HCT116 (cell line): ENCODE results near the gene HIVEP3. TPM values are rescaled to one million over a fixed set of nuclear protein-coding genes. Genes with fewer than 3 reads are reported as not detected.

Source experiments
- ATAC-seq: fragments of 200-7000 bp; cut with Tn5 transposase; 2 replicates; pipeline ENCODE4 v1.9.1; 2020; ENCODE audit warnings: mild to moderate bottlenecking, moderate library complexity
- BruUV-seq: library from RNA; stranded (reverse); fragments of 400-500 nt; replicated peaks from 2 replicates; lab custom pipeline; 2021; lab: Mats Ljungman, UMichigan
- CTCF ChIA-PET: fragments of 300-600 bp; sonication (Branson Sonifier 250); formaldehyde crosslinking; loops from one replicate; lab custom pipeline; 2021; ENCODE audit warnings: antibody characterized with exemption; lab: Charles Lee
- POLR2A ChIA-PET: fragments of 300-600, 350-600 bp; sonication (Branson Sonifier 250); formaldehyde crosslinking; loops from one replicate; lab custom pipeline; 2021; ENCODE audit warnings: antibody characterized with exemption; lab: Charles Lee
- RAD21 ChIA-PET, 2 experiments: fragments of 300-600 bp; sonication (Branson Sonifier 250); formaldehyde crosslinking; loops; one replicate each; lab custom pipeline; 2023; ENCODE audit warnings: low total read pairs in 2 of 2; ENCODE audit not compliant: uncharacterized antibody in 2 of 2, unreplicated experiment in 2 of 2, low non-redundant PET in 1 of 2; lab: Charles Lee
- DNase-seq: peaks from one replicate; pipeline ENCODE4 v3.0.0-alpha.2; 2010; ENCODE audit warnings: low read depth, low spot score
- H2AFZ ChIP-seq: fragments of 200-600 bp; shearing (Covaris generic), sonication (generic); 2 replicates; pipeline ENCODE4 v1.6.1; 2017; ENCODE audit warnings: low read depth, mixed run types, mixed read lengths, antibody characterized with exemption, low read length; ENCODE audit not compliant: poor library complexity, severe bottlenecking
- H3K27ac ChIP-seq: 2 replicates; pipeline ENCODE4 v1.5.1; 2012; ENCODE audit warnings: low read depth, low read length
- H3K27me3 ChIP-seq: fragments of 200-600 bp; sonication (generic); 2 replicates; pipeline ENCODE4 v1.6.1; 2016; ENCODE audit warnings: mixed run types, low read length, mixed read lengths; ENCODE audit not compliant: insufficient read depth
- H3K36me3 ChIP-seq, 2 experiments: fragments of 200-500 bp in 1 of 2; fragments of 200-600 bp in 1 of 2; sonication (Bioruptor generic) in 1 of 2; sonication (generic) in 1 of 2; 2 replicates each; pipeline versions ENCODE4 v1.5.1 to v1.6.1; 2014 to 2016; ENCODE audit warnings: low read length in 2 of 2, inconsistent platforms in 1 of 2, mixed read lengths in 1 of 2, mixed run types in 1 of 2; ENCODE audit not compliant: insufficient read depth in 2 of 2, control insufficient read depth in 1 of 2
- H3K4me1 ChIP-seq, 2 experiments: fragments of 200-600 bp in 1 of 2; sonication (generic) in 1 of 2; 2 replicates each; pipeline versions ENCODE4 v1.5.1 to v1.6.1; 2012 to 2017; ENCODE audit warnings: low read length in 2 of 2, inconsistent platforms in 1 of 2, mild to moderate bottlenecking in 1 of 2, mixed read lengths in 1 of 2, mixed run types in 1 of 2, moderate library complexity in 1 of 2; ENCODE audit not compliant: insufficient read depth in 2 of 2, control insufficient read depth in 1 of 2
- H3K4me2 ChIP-seq: fragments of 200-600 bp; sonication (generic); 2 replicates; pipeline ENCODE4 v1.6.1; 2017; ENCODE audit warnings: mixed run types, low read length, mixed read lengths
- H3K4me3 ChIP-seq, 2 experiments: fragments of 200-600 bp in 1 of 2; sonication (generic) in 1 of 2; replicated peaks in 1 of 2; 2 replicates each; pipeline ENCODE4 v1.5.1; 2011 to 2016; ENCODE audit warnings: low read length in 2 of 2, control low read depth in 1 of 2, low read depth in 1 of 2, mild to moderate bottlenecking in 1 of 2, mixed read lengths in 1 of 2, mixed run types in 1 of 2
- H3K79me2 ChIP-seq: fragments of 200-600 bp; sonication (generic); 2 replicates; pipeline ENCODE4 v1.6.1; 2017; ENCODE audit warnings: mild to moderate bottlenecking, mixed run types, low read length, moderate library complexity, mixed read lengths; ENCODE audit not compliant: insufficient read depth
- H3K9ac ChIP-seq: fragments of 200-600 bp; sonication (generic); 2 replicates; pipeline ENCODE4 v1.6.1; 2016; ENCODE audit warnings: low read length, mixed read lengths
- H3K9me2 ChIP-seq: fragments of 200-600 bp; sonication (generic), shearing (Covaris generic); 2 replicates; pipeline ENCODE4 v1.6.1; 2017; ENCODE audit warnings: mixed run types, mild to moderate bottlenecking, moderate library complexity; ENCODE audit not compliant: insufficient read depth
- H3K9me3 ChIP-seq, 2 experiments: fragments of 200-500 bp in 1 of 2; fragments of 200-600 bp in 1 of 2; sonication (Bioruptor generic) in 1 of 2; sonication (generic) in 1 of 2; 2 replicates each; pipeline ENCODE4 v1.6.1; 2014 to 2017; ENCODE audit warnings: low read length in 2 of 2, mixed read lengths in 2 of 2, inconsistent platforms in 1 of 2, low read depth in 1 of 2, mild to moderate bottlenecking in 1 of 2, mixed run types in 1 of 2, moderate library complexity in 1 of 2; ENCODE audit not compliant: control insufficient read depth in 1 of 2, insufficient read depth in 1 of 2
- H4K20me1 ChIP-seq: fragments of 200-600 bp; sonication (generic), shearing (Covaris generic); 2 replicates; pipeline ENCODE4 v1.6.1; 2017; ENCODE audit warnings: mixed run types, mild to moderate bottlenecking, moderate library complexity; ENCODE audit not compliant: insufficient read depth
- CEBPB ChIP-seq: IDR thresholded peaks from 2 replicates; pipeline ENCODE4 v1.6.1; 2012; ENCODE audit warnings: low read depth
- EGR1 ChIP-seq: IDR thresholded peaks from 2 replicates; pipeline ENCODE4 v1.6.1; 2012; ENCODE audit warnings: low read depth
- ELF1 ChIP-seq: IDR thresholded peaks from 2 replicates; pipeline ENCODE4 v1.6.1; 2012; ENCODE audit warnings: low read depth, borderline replicate concordance
- EZH2 ChIP-seq: fragments of 200-600 bp; sonication (generic); IDR thresholded peaks from 2 replicates; pipeline ENCODE4 v1.6.1; 2017; ENCODE audit warnings: antibody characterized with exemption, mixed run types
- EZH2phosphoT487 ChIP-seq: fragments of 200-600 bp; IDR thresholded peaks from 2 replicates; pipeline ENCODE4 v1.6.1; 2018; ENCODE audit warnings: antibody characterized with exemption, borderline replicate concordance
- JUND ChIP-seq: IDR thresholded peaks from 2 replicates; pipeline ENCODE4 v1.6.1; 2012
- RAD21 ChIP-seq: IDR thresholded peaks from 2 replicates; pipeline ENCODE4 v1.6.1; 2012; ENCODE audit warnings: low read depth, mild to moderate bottlenecking
- SRF ChIP-seq: IDR thresholded peaks from 2 replicates; pipeline ENCODE4 v1.6.1; 2012; ENCODE audit warnings: low read depth
- TCF7L2 ChIP-seq: IDR thresholded peaks from 2 replicates; pipeline ENCODE4 v1.7.0; 2011; ENCODE audit warnings: borderline replicate concordance, inconsistent platforms; ENCODE audit not compliant: insufficient read depth, insufficient read length; ENCODE audit errors: extremely low read depth
- ZFX ChIP-seq: fragments of 450-650 bp; IDR thresholded peaks from 2 replicates; pipeline ENCODE4 v1.6.1; 2017
- intact Hi-C: fragments of 100-400 bp; cut with micrococcal nuclease; formaldehyde crosslinking; loops from 2 replicates; pipeline ENCODE4 v1.10.0; 2022
- total RNA-seq: library from RNA; stranded (reverse); gene quantifications from one replicate; pipeline ENCODE4 v1.2.1, GENCODE V29; 2021; ENCODE audit not compliant: unreplicated experiment
- TF ChIP-seq, protein P1 (sequence below): IDR thresholded peaks from 2 replicates; pipeline ENCODE4 v1.6.1; 2012
- TF ChIP-seq, protein P2 (sequence below), 3 experiments: fragments of 200-600 bp in 1 of 3; sonication (generic) in 1 of 3; IDR thresholded peaks in 2 of 3; conservative IDR thresholded peaks in 1 of 3; 2 replicates each; pipeline ENCODE4 v1.5.1; 2012 to 2017; ENCODE audit warnings: low read depth in 2 of 3, low read length in 2 of 3, antibody characterized with exemption in 1 of 3, borderline replicate concordance in 1 of 3, control low read depth in 1 of 3, mild to moderate bottlenecking in 1 of 3, mixed read lengths in 1 of 3, mixed run types in 1 of 3, moderate library complexity in 1 of 3; ENCODE audit not compliant: insufficient read depth in 1 of 3
- TF ChIP-seq, protein P3 (sequence below): IDR thresholded peaks from 2 replicates; pipeline ENCODE4 v1.6.1; 2012; ENCODE audit warnings: low read depth
- TF ChIP-seq, protein P4 (sequence below): IDR thresholded peaks from 2 replicates; pipeline ENCODE4 v1.6.1; 2012

The HIVEP3 gene
- total RNA-seq, 1 experiment from 2014 or later, result 7.1 TPM

DNA sequence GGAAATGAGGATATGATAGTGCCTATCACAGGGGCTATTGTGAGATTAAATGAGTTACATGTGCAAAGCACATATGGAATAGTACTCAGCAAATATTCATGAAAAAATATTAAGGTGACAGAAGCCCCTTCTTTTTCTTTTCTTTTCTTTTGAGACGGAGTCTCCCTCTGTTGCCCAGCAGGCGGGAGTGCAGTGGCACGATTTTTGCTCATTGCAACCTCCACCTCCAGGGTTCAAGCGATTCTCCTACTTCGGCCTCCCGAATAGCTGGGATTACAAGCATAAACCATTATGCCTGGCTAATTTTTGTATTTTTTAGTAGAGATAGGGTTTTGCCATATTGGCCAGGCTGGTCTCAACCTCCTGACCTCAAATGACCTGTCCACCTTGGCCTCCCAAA lies 139.4 kb downstream of the HIVEP3 start:
- intact Hi-C loops, result no loop called here
- H3K4me3 ChIP-seq, result no peak overlapping the region
- POLR2A ChIA-PET, result no interaction called here

DNA sequence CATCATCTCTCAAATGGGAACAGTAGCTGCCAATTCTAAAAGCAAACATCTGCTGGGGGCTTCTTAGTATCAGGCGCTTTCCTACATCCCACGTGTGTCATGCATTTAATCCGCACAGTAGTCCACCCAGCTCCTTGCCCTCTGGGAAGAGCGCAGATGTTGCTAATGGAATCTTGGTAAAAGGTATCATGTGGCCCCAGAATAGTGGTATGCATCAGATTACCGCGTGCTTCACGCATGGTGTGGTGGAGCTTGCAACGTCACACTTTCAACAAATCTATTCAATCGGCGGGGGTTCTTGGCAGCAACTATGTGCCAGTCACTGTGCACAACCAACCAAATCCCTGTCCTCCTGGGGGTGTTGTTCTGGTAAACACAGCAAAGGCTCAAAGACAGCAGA lies 141.0 kb downstream of the HIVEP3 start:
- POLR2A ChIA-PET, result no interaction called here
- CTCF ChIA-PET, result no interaction called here

More for the DNA sequence above, 139.4 kb downstream of the HIVEP3 start:
- Histone ChIP-seq H3K79me2 (no peaks in the 10 kb centered on the region), H3K4me2 (no peak overlapping the region), H4K20me1 (no peaks in the 10 kb centered on the region), H2AFZ (no peak overlapping the region), H3K9me3 (no peaks in the 10 kb centered on the region), H3K9ac (no peak overlapping the region), H3K9me2 (no peaks in the 10 kb centered on the region), H3K4me1 (peaks cover 12 to 16% of the 10 kb centered on the region in 2 experiments), H3K27ac (no peak overlapping the region), H3K27me3 (no peaks in the 10 kb centered on the region), H3K36me3 (no peaks in the 10 kb centered on the region)
- DNase-seq, result no peak
- TF ChIP-seq ELF1, result no peak
- TF ChIP-seq, protein P1, sequence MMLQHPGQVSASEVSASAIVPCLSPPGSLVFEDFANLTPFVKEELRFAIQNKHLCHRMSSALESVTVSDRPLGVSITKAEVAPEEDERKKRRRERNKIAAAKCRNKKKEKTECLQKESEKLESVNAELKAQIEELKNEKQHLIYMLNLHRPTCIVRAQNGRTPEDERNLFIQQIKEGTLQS, result no peak
- TF ChIP-seq EGR1, result no peak
- no peak for TF ChIP-seq CEBPB
- no peak for TF ChIP-seq TCF7L2
- TF ChIP-seq, protein P2, sequence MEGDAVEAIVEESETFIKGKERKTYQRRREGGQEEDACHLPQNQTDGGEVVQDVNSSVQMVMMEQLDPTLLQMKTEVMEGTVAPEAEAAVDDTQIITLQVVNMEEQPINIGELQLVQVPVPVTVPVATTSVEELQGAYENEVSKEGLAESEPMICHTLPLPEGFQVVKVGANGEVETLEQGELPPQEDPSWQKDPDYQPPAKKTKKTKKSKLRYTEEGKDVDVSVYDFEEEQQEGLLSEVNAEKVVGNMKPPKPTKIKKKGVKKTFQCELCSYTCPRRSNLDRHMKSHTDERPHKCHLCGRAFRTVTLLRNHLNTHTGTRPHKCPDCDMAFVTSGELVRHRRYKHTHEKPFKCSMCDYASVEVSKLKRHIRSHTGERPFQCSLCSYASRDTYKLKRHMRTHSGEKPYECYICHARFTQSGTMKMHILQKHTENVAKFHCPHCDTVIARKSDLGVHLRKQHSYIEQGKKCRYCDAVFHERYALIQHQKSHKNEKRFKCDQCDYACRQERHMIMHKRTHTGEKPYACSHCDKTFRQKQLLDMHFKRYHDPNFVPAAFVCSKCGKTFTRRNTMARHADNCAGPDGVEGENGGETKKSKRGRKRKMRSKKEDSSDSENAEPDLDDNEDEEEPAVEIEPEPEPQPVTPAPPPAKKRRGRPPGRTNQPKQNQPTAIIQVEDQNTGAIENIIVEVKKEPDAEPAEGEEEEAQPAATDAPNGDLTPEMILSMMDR (IDR thresholded peaks at IDR 0.05 in 2 of 3, conservative IDR thresholded peaks at IDR 0.05 in 1 of 3; ENCODE audit: borderline replicate concordance in 1 of 3, insufficient read depth in 1 of 3, low read depth in 2 of 3, low read length in 2 of 3), result peak; percentile 9 to 21 (median 12); a peak in 1 of 6 replicates
- peak; percentile 36; the same call in 1 of the 2 replicates for TF ChIP-seq RAD21
- CTCF ChIA-PET, result no interaction called here
- BruUV-seq, result no TSS peak
- ATAC-seq, result no peak
- RAD21 ChIA-PET, result no interaction called here

More for the DNA sequence above, 141.0 kb downstream of the HIVEP3 start:
- Histone ChIP-seq H3K4me1 (peaks cover 1 to 6% of the 10 kb centered on the region in 2 experiments; a peak in 3 of 4 replicates), H3K27me3 (no peaks in the 10 kb centered on the region), H3K9ac (no peak overlapping the region), H3K4me3 (no peak overlapping the region), H3K27ac (no peak overlapping the region), H4K20me1 (no peaks in the 10 kb centered on the region), H3K79me2 (no peaks in the 10 kb centered on the region), H3K4me2 (no peak overlapping the region), H3K36me3 (no peaks in the 10 kb centered on the region), H3K9me2 (no peaks in the 10 kb centered on the region), H2AFZ (no peak overlapping the region), H3K9me3 (no peaks in the 10 kb centered on the region)
- intact Hi-C loops, result no loop called here
- ATAC-seq, result no peak
- no peak for DNase-seq
- no peak for TF ChIP-seq JUND
- no peak for TF ChIP-seq SRF
- TF ChIP-seq, protein P3, sequence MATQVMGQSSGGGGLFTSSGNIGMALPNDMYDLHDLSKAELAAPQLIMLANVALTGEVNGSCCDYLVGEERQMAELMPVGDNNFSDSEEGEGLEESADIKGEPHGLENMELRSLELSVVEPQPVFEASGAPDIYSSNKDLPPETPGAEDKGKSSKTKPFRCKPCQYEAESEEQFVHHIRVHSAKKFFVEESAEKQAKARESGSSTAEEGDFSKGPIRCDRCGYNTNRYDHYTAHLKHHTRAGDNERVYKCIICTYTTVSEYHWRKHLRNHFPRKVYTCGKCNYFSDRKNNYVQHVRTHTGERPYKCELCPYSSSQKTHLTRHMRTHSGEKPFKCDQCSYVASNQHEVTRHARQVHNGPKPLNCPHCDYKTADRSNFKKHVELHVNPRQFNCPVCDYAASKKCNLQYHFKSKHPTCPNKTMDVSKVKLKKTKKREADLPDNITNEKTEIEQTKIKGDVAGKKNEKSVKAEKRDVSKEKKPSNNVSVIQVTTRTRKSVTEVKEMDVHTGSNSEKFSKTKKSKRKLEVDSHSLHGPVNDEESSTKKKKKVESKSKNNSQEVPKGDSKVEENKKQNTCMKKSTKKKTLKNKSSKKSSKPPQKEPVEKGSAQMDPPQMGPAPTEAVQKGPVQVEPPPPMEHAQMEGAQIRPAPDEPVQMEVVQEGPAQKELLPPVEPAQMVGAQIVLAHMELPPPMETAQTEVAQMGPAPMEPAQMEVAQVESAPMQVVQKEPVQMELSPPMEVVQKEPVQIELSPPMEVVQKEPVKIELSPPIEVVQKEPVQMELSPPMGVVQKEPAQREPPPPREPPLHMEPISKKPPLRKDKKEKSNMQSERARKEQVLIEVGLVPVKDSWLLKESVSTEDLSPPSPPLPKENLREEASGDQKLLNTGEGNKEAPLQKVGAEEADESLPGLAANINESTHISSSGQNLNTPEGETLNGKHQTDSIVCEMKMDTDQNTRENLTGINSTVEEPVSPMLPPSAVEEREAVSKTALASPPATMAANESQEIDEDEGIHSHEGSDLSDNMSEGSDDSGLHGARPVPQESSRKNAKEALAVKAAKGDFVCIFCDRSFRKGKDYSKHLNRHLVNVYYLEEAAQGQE, result no peak
- TF ChIP-seq EZH2phosphoT487, result no peak
- TF ChIP-seq ELF1, result no peak
- TF ChIP-seq, protein P4, sequence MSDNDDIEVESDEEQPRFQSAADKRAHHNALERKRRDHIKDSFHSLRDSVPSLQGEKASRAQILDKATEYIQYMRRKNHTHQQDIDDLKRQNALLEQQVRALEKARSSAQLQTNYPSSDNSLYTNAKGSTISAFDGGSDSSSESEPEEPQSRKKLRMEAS, result no peak
- TF ChIP-seq EZH2, result no peak
- TF ChIP-seq ZFX, result no peak
- no TSS peak for BruUV-seq
- RAD21 ChIA-PET, result no interaction called here
